ENCODE results near the gene HMCN2. TPM values are rescaled to one million over a fixed set of nuclear protein-coding genes. Genes with fewer than 3 reads are reported as not detected.

The HMCN2 gene
- total and polyA plus RNA-seq, 4 donors: 0.24 to 1.8 (median 0.29) TPM

GRCh38 chr9:130394814-130395470 lies 129.4 kb downstream of the HMCN2 start:
- Histone ChIP-seq H3K9ac (ENCODE audit: low read depth in 1 of 2, low read length in 2 of 2) (no peak overlapping the region), H3K4me1 (ENCODE audit: control insufficient read depth in 4 of 4, insufficient read depth in 4 of 4, low read length in 3 of 4) (no peaks in the 10 kb centered on the region), H3K36me3 (ENCODE audit: control insufficient read depth in 4 of 4, insufficient read depth in 3 of 4, low read depth in 1 of 4, low read length in 3 of 4) (no peaks in the 10 kb centered on the region), H3K4me3 (ENCODE audit: low read depth in 1 of 3, low read length in 3 of 3) (no peak overlapping the region), H3K9me3 (ENCODE audit: control insufficient read depth in 4 of 4, low read length in 3 of 4) (no peaks in the 10 kb centered on the region), H3K27me3 (ENCODE audit: control insufficient read depth in 4 of 4, insufficient read depth in 4 of 4, low read length in 3 of 4) (no peaks in the 10 kb centered on the region), H3K27ac (ENCODE audit: low read depth in 1 of 2, low read length in 2 of 2) (no peak overlapping the region)
- TF ChIP-seq RXRA (IDR thresholded peaks at IDR 0.05): no peak
- no peak for TF ChIP-seq YY1 (IDR thresholded peaks at IDR 0.05)
- no peak for TF ChIP-seq ZBTB33 (IDR thresholded peaks at IDR 0.05)
- TF ChIP-seq HNF4A (conservative IDR thresholded peaks at IDR 0.05): no peak
- TF ChIP-seq FOXA2 (IDR thresholded peaks at IDR 0.05): no peak
- no peak for TF ChIP-seq NR2F2 (IDR thresholded peaks at IDR 0.05)
- TF ChIP-seq MAX (IDR thresholded peaks at IDR 0.05): no peak
- TF ChIP-seq TAF1 (conservative IDR thresholded peaks at IDR 0.05): no peak
- no peak for TF ChIP-seq CTCF (IDR thresholded peaks at IDR 0.05; ENCODE audit: low read depth, low read length, missing input control)
- TF ChIP-seq RAD21 (IDR thresholded peaks at IDR 0.05): no peak
- no peak for TF ChIP-seq REST (IDR thresholded peaks at IDR 0.05)
- no peak for TF ChIP-seq HNF4G (IDR thresholded peaks at IDR 0.05)
- no peak for TF ChIP-seq FOXA1 (IDR thresholded peaks at IDR 0.05)
- TF ChIP-seq SP1 (IDR thresholded peaks at IDR 0.05): no peak
- no peak for TF ChIP-seq JUND (IDR thresholded peaks at IDR 0.05)
- WGBS: 90% methylated on average over 23 of the region's 23 CpGs
- DNase-seq (ENCODE audit: low spot score): no peak

- 94% methylated on average over 26 of the region's 26 CpGs for WGBS
- Histone ChIP-seq H3K9me3 (ENCODE audit: control insufficient read depth in 4 of 4, low read length in 3 of 4) (no peaks in the 10 kb centered on the region), H3K36me3 (ENCODE audit: control insufficient read depth in 4 of 4, insufficient read depth in 3 of 4, low read depth in 1 of 4, low read length in 3 of 4) (no peaks in the 10 kb centered on the region), H3K27ac (ENCODE audit: low read depth in 1 of 2, low read length in 2 of 2) (no peak overlapping the region), H3K9ac (ENCODE audit: low read depth in 1 of 2, low read length in 2 of 2) (no peak overlapping the region), H3K4me3 (ENCODE audit: low read depth in 1 of 3, low read length in 3 of 3) (no peak overlapping the region), H3K27me3 (ENCODE audit: control insufficient read depth in 4 of 4, insufficient read depth in 4 of 4, low read length in 3 of 4) (no peaks in the 10 kb centered on the region), H3K4me1 (ENCODE audit: control insufficient read depth in 4 of 4, insufficient read depth in 4 of 4, low read length in 3 of 4) (no peaks in the 10 kb centered on the region)
- no peak for DNase-seq (ENCODE audit: low spot score)
- TF ChIP-seq NR2F2 (IDR thresholded peaks at IDR 0.05) (no peak), RXRA (IDR thresholded peaks at IDR 0.05) (no peak), YY1 (IDR thresholded peaks at IDR 0.05) (no peak), RAD21 (IDR thresholded peaks at IDR 0.05) (no peak), FOXA2 (IDR thresholded peaks at IDR 0.05) (no peak), ZBTB33 (IDR thresholded peaks at IDR 0.05) (no peak), TAF1 (conservative IDR thresholded peaks at IDR 0.05) (no peak), ATF3 (IDR thresholded peaks at IDR 0.05) (no peak), GABPA (IDR thresholded peaks at IDR 0.05 in 1 of 2, conservative IDR thresholded peaks at IDR 0.05 in 1 of 2) (no peak), SP1 (IDR thresholded peaks at IDR 0.05) (no peak), JUND (IDR thresholded peaks at IDR 0.05) (no peak), FOXA1 (IDR thresholded peaks at IDR 0.05) (no peak), MAX (IDR thresholded peaks at IDR 0.05) (no peak), EGR1 (IDR thresholded peaks at IDR 0.05; ENCODE audit: low read depth in 2 of 2) (no peak)
These were observed 130.4 kb downstream of the HMCN2 start for GRCh38 chr9:130395810-130396435.

All from liver (tissue), 9 donors.